NCI-H2107 treated with DMSO at 0.1 percent for 48 hours (cell line): ENCODE measurements around the gene CCPG1.

Experiments used
- DNase-seq: peaks from one replicate; lab custom pipeline; 2025; ENCODE audit not compliant: unreplicated experiment; lab: John Stamatoyannopoulos, UW

The CCPG1 gene

DNA sequence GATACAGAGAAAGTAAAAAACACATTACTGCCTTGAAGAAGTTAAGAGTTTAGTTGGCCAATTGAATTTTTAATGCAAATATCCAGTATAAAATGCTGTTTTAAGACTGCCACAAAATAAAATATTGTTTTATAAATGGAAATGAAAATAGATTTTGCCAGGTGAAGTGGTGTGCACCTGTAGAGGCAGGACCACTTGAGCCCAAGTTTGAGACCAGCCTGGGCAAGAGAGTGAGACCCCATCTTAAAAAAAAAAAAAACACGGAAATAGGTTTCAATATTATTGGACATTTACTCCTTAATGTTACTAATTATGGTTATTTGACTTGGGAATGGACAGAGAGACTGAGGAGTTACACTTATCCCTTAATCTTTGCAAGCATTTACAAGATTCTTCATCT lies 87.2 kb downstream of the CCPG1 start:
- no peak for DNase-seq

DNA sequence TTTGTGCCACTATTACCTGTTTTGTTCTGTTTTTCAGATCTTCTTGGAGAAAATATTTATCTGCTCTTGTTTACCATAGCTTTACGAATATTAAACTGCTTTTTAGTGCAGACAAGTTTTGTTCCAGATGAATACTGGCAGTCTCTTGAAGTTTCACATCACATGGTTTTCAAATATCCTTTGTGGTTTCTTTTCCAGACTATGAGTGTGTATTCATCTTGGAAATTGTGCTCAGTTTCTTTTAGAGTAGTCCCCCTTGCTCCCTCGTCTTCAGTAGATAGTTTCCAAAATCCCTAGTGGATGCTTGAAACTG lies 88.0 kb downstream of the CCPG1 start:
- no peak for DNase-seq

DNA sequence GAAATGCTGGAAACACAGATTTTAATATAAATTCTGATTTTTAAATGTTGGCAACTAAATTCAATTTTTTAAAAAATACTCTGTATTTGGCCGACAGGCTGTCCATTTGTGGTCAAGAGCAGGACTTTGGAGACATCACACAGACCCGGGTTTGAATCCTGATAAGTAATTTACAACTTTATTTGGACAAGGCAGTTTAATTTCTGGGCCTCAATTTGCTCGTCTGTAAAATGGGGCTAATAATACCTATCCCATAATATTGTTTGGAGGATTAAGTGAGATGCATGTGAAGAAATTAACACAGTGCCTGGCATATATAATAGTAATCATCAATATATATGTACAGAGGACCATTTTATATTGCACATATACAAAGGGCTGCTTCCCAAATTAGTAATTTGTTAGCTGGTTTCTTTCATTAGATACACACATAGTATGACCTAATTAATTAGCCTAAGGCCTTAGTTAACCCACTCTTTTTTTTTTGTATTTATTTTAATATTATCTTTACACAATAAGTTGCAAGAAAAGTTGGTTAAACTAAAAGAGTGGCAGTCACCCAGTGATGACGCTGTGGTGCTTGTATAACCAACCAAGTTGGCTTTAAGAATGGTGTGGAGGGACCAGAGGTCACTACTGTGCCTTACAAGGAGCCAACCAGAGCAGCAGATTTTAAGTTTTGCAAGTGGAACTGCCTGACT lies 88.5 kb downstream of the CCPG1 start:
- no peak for DNase-seq

DNA sequence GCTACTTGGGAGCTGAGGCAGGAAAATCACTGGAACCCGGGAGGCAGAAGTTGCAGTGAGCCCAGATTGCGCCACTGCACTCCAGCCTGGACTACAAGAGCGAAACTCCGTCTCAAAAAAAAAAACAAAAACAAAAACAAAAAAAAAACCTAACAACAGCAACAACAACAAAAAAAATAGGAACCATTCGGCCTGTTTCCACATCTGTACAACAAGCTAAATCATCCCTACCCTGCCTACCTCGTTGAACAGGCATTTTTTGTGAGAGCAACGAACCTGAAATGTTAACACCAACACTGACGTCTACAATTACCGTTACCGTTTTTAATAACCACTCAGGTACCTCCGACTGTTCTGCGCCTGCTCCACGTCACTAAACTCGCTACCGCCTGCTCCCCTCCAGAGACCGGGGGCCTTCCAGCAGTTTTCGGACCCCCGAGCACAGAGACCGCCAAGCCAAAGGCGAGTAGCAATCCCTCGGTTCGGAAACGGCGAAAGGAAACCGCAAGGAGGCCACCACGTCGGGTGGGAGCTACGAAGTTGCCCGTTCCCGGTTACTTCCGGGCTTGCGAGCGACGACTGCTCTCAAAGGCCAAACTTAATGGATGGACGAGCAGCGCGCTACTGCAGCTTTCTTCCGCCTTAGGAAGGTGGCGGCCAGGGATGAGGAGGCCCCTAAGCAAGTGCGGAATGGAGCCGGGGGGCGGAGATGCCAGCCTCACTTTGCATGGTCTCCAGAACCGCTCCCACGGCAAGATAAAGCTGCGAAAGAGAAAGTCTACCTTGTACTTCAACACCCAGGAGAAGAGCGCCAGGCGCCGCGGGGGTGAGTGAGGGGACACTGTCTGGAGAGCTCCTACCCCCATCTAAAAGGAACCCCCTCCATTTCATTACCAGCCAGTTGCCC lies 89.3 kb downstream of the CCPG1 start, which contains the start of the genes PIGB and PIGBOS1:
Gene PIGB (plus strand): TSS at position 635 of the 907 bp plus-strand sequence. CDS start 29 bp downstream, at position 664.
Gene PIGBOS1 (minus strand): TSS at position 536 of the 907 bp plus-strand sequence. CDS start 1,331 bp downstream, outside the sequence.
- DNase-seq, result peak; percentile 24
